ENCODE measurements around the gene FBXO3. TPM values are rescaled to one million over a fixed set of nuclear protein-coding genes. Genes with fewer than 3 reads are reported as not detected.

FBXO3 gene
- total and polyA plus RNA-seq, 2 of the 8 experiments (the other 6 are each of a cell fraction or from before 2014, with no cell fraction given): 15.9 to 25.7 TPM

GRCh38 chr11:33730716-33731115, 43.6 kb downstream of the FBXO3 start:
- Histone ChIP-seq H2AFZ (ENCODE audit: low read length) (no peak overlapping the region), H4K91ac (replicated peaks; ENCODE audit: insufficient read length, low read length) (no peak overlapping the region), H3K4me3 (ENCODE audit: extremely low read depth in 1 of 4, insufficient read depth in 2 of 4, low read depth in 3 of 4, low read length in 4 of 4) (no peak overlapping the region), H2BK15ac (ENCODE audit: low read length) (no peak overlapping the region), H3K36me3 (ENCODE audit: control insufficient read depth in 2 of 4, insufficient read depth in 4 of 4, low read length in 3 of 4) (no peaks in the 10 kb centered on the region; a peak in 1 of 8 replicates), H3K4me1 (replicated peaks in 1 of 4; ENCODE audit: control insufficient read depth in 3 of 4, insufficient read depth in 4 of 4, low read length in 3 of 4) (peaks cover 0 to 6% (median 3%) of the 10 kb centered on the region in 4 experiments; a peak in 3 of 7 replicates), H3K18ac (ENCODE audit: extremely low read depth, low read length) (no peak overlapping the region), H4K5ac (ENCODE audit: insufficient read length, low read depth, low read length) (no peak overlapping the region), H3K79me2 (ENCODE audit: control insufficient read depth in 1 of 2, insufficient read depth in 2 of 2, low read length in 2 of 2) (peaks cover 2 to 41% of the 10 kb centered on the region in 2 experiments; a peak in 3 of 4 replicates), H3K23ac (ENCODE audit: insufficient read length) (no peak overlapping the region), H3K79me1 (ENCODE audit: low read depth, low read length) (no peaks in the 10 kb centered on the region), H3K56ac (replicated peaks; ENCODE audit: insufficient read length, low read depth, low read length) (no peak overlapping the region), H3K14ac (ENCODE audit: insufficient read length) (no peak overlapping the region), H2BK20ac (ENCODE audit: low read length) (no peak overlapping the region), H2BK5ac (ENCODE audit: low read depth, low read length) (no peak overlapping the region), H4K20me1 (replicated peaks in 1 of 2; ENCODE audit: control insufficient read depth in 1 of 2, insufficient read depth in 2 of 2, low read length in 2 of 2) (peaks cover 3 to 12% of the 10 kb centered on the region in 2 experiments), H4K8ac (ENCODE audit: extremely low read depth, insufficient read depth, low read length) (no peak overlapping the region), H3K9me3 (ENCODE audit: insufficient read depth in 2 of 2, low read depth in 1 of 2, low read length in 1 of 2) (no peaks in the 10 kb centered on the region), H3K9ac (replicated peaks in 1 of 4; ENCODE audit: extremely low read depth in 1 of 4, low read depth in 3 of 4, low read length in 3 of 4) (no peak overlapping the region), H3K27me3 (replicated peaks in 1 of 4; ENCODE audit: control insufficient read depth in 3 of 4, extremely low read depth in 1 of 4, insufficient read depth in 3 of 4, low read length in 3 of 4) (peaks cover 0 to 6% (median 4%) of the 10 kb centered on the region in 4 experiments; a peak in 3 of 7 replicates), H3K4ac (replicated peaks; ENCODE audit: insufficient read length, low read depth, low read length) (no peak overlapping the region), H3K23me2 (ENCODE audit: low read depth, low read length) (no peaks in the 10 kb centered on the region; the same call in 1 of the 2 replicates), H3K27ac (ENCODE audit: low read depth, low read length) (no peak overlapping the region), H2BK120ac (replicated peaks; ENCODE audit: low read depth, low read length) (no peak overlapping the region), H3K4me2 (ENCODE audit: insufficient read depth in 1 of 2, low read depth in 2 of 2, low read length in 2 of 2) (no peak overlapping the region), H2BK12ac (ENCODE audit: low read depth, low read length) (no peak overlapping the region), H2AK5ac (ENCODE audit: low read depth, low read length) (no peak overlapping the region)
- ChIA-PET CTCF (ENCODE audit: partially characterized antibody) (interaction anchor here (1.0 kb wide), 1 partner anchor 15 kb away, joined by 4 read pairs; no protein-coding TSS in a partner anchor), POLR2A (ENCODE audit: partially characterized antibody) (no interaction called here)
- 91% methylated on average over 7 of the region's 7 CpGs; no CpG with 5 or more reads in 1 of the 2 experiments for WGBS, 2 experiments (ENCODE audit: extremely low coverage in 1 of 2, insufficient coverage in 1 of 2, insufficient read length in 1 of 2, insufficient replicate concordance in 2 of 2, low coverage in 1 of 2, low lambda C conversion rate in 2 of 2, missing lambda C conversion rate in 1 of 2)
- FAIRE-seq (no peak), DNase-seq (ENCODE audit: low read depth in 1 of 2, low spot score in 2 of 2) (no peak)
- no peak for TF ChIP-seq TBP (IDR thresholded peaks at IDR 0.05; ENCODE audit: low read depth, low read length)
- TF ChIP-seq EGR1 (IDR thresholded peaks at IDR 0.05; ENCODE audit: borderline replicate concordance, low read depth, low read length): no peak

Measured in H1 (cell line).